Hematopoietic multipotent progenitor cell treated with erythropoietin and hydrocortisone succinate and interleukin-3 and kit ligand, for 4 days (in vitro differentiated cells): ENCODE results near the gene CLCN2.

Experiments
- DNase-seq: peaks from one replicate; pipeline ENCODE4 v3.0.0-alpha.2; 2015

The CLCN2 gene

GRCh38 chr3:184380627-184381260 is 19.3 kb upstream of the CLCN2 start:
- DNase-seq: no peak

- peak; percentile 34 for DNase-seq
Measured at GRCh38 chr3:184380185-184380626, 18.8 kb upstream of the CLCN2 start.

GRCh38 chr3:184379358-184380184 is 18.2 kb upstream of the CLCN2 start, which contains the start of gene CHRD:
CHRD (plus strand) TSS chr3:184380054; CDS start chr3:184380319, 265 bp downstream.
- no peak for DNase-seq

GRCh38 chr3:184378651-184379357 is 17.4 kb upstream of the CLCN2 start:
- no peak for DNase-seq

- DNase-seq: no peak
Measured at GRCh38 chr3:184377882-184378445, 16.6 kb upstream of the CLCN2 start, which contains the start of gene THPO. THPO (minus strand) TSS chr3:184378207; CDS start chr3:184376259, 1,948 bp downstream.

GRCh38 chr3:184377374-184377773 is 16.0 kb upstream of the CLCN2 start:
- DNase-seq: no peak

GRCh38 chr3:184375747-184376461 is 14.5 kb upstream of the CLCN2 start:
- DNase-seq: no peak

DNA sequence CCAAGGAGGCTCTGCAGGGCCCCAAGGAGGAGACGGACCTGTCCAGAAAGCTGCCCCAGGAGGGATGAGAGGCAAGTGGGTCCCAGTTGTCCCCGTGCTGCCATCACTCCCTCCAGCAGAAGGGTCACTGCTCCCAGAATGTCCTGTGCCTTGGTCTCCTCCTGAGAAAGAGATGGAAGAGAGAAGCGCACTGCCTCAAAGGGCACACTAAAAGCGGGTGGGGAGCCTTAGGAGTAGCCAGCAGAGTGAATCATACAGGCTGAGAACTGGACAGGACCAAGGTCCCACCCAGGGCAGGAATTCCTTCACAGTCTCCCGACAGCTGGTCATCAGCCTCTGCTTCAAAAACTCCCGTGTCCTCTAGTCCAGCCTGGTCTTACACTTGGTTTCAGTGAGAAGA is 12.0 kb upstream of the CLCN2 start:
- no peak for DNase-seq

GRCh38 chr3:184372911-184373310 is 11.5 kb upstream of the CLCN2 start:
- no peak for DNase-seq

GRCh38 chr3:184372296-184372821 is 11.0 kb upstream of the CLCN2 start:
- DNase-seq: no peak

DNA sequence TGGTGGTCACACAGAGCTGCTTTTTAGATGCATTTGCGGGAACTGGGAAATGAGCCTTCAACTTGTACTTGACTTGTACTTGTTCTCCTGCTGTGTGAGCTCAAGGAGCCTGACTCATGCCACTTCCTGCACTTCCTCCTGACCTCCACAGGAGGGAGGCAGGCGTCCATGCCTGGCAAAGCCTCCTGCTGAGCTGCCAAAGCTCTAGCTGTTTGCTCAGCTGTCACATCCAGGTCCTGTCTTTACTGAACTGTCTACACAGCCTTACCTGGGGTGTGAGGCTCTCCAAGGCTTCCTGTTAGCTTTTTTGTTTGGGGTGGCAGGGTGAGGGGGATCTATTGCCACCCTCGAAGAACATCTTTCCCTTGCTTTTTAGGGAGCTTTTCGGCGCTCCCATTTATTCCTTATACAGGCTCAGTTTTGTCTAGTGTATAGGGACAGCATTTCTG is 10.2 kb upstream of the CLCN2 start:
- DNase-seq: peak; percentile 93

- DNase-seq: no peak
Measured at GRCh38 chr3:184368586-184369183, 7.3 kb upstream of the CLCN2 start.

DNA sequence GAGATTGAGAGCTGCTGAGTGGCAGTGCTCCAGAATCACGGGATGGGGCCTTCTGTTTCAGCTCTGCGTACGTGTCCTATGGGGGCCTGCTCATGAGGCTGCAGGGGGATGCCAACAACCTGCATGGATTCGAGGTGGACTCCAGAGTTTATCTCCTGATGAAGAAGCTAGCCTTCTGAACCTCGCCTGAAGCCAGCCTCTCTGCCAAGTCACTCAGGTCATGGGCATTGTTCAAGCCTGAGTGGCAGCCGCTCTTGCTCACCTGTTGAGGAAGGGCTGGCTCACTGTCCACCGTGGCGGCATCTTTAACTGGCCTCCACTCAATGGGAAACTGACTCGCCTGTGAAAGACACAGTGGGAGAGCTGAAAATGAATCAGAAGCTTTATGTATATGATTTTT is 6.7 kb upstream of the CLCN2 start:
- no peak for DNase-seq

DNA sequence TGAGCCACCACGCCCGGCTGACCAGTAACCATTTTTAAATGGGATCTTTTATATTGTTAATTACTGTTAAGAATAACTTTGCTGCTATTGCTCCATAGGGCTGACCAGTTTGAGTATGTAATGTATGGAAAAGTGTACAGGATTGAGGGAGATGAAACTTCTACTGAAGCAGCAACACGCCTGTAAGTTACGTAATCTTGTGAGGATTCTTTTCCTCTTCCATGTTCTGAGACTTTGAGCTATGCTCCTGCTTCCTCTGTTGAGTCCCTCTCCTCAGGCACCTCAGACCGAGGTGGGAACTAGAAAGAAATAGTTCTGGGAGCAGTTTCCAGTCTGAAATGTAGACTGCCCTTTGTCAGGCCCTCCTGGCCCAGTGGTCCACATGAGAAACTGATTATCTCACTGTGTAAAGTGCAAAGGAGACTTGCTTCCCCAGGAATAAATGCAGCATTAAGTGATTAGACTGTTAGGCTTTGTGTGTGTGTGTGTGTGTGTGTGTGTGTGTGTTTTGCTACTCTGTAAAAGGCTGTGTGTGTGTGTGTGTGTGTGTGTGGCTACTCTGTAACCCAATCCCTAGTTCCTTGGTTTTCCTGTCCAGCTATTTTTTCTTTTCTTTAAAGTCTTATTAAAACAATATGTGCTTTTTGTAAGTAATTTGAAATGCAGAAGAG is 5.3 kb upstream of the CLCN2 start:
- no peak for DNase-seq

GRCh38 chr3:184362668-184363546 is 1.5 kb upstream of the CLCN2 start:
- peak; percentile 99 for DNase-seq

GRCh38 chr3:184361932-184362667 is 695 bp upstream of the CLCN2 start:
- peak; percentile 82 for DNase-seq

DNA sequence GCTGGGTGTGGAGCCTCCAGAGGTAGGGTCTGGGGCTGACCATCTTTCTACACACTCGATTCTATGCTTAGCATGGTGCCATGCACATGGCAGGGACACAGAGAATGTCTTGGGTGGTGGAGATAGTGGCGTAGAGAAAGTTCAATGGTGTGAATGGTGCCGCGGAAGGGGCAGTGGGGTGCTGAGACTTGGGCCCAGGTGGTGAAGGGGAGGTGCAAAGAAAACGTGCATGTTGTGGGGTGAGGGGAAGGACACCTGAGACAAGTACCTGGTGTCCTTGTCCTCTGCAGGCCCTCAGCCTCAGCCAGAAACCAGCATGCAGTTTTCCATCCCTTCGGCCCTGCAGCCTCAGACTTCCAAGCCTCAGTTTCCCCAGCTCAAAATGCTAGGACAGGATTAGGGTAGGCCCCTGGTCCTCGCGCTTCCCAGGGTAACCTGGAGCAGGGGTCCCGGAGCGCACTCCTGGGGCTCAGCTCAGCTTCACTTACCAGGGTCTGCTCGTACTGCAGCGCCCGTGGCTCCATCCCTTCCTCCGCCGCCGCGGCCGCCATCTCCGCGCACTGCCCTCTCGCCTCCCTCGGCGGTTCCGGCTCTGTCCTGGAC is 375 bp downstream of the CLCN2 start:
- peak; percentile 16 for DNase-seq

GRCh38 chr3:184360070-184360928 is 1.1 kb downstream of the CLCN2 start:
- DNase-seq: no peak
